Measurements from ENCODE around the gene PDLIM3. TPM values are rescaled to one million over a fixed set of nuclear protein-coding genes. Genes with fewer than 3 reads are reported as not detected.

PDLIM3 gene
- total and polyA plus RNA-seq, 9 of the 15 experiments (the other 6 are each of a cell fraction or from before 2014, with no cell fraction given), result 0.06 TPM; not detected in 8

DNA sequence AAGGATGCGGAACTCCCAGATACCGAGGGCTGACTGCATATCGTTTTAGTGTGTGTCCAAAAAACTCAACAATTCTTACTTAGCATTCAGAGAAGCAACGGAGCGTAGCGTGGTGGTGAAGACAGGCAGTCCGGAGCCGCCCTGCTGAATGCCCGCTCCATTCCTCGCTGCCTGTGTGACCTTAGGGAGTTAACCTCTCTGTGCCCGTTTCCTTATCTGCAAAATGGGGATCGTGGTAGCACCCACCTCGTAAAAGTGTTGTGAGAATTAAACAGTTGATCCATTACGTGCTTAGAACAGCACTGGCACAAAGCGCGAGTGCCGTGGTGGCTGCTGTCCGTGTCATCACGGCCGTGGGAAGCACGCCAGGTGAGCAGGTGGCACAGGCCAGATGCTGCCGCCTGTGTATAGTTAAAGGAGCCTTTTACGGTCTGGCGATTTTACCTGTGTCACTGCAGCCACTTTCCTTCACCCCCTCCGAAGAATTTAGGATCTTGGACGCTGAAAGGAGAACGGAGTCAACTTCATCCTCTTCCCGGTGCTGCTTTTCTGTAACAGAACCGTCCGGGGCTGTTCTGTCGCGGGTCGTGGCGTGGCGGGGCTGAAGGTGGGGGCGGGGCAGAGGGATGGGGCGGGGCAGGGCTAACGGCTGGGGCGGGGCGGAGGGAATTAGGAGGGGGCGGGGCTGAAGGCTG, 64.7 kb downstream of the PDLIM3 start (continued):
- no peak for TF ChIP-seq HBP1 (CRISPR knock-in tag; IDR thresholded peaks at IDR 0.05)
- no peak for TF ChIP-seq SREBF2 (CRISPR knock-in tag; IDR thresholded peaks at IDR 0.05)
- no peak for TF ChIP-seq TAF1 (IDR thresholded peaks at IDR 0.05; ENCODE audit: control insufficient read depth, extremely low read depth, insufficient read depth, low read length, severe bottlenecking)
- TF ChIP-seq BCOR (IDR thresholded peaks at IDR 0.05), result peak; percentile 70; the same call in 1 of the 2 replicates
- TF ChIP-seq, protein P1, sequence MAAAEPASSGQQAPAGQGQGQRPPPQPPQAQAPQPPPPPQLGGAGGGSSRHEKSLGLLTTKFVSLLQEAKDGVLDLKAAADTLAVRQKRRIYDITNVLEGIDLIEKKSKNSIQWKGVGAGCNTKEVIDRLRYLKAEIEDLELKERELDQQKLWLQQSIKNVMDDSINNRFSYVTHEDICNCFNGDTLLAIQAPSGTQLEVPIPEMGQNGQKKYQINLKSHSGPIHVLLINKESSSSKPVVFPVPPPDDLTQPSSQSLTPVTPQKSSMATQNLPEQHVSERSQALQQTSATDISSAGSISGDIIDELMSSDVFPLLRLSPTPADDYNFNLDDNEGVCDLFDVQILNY (CRISPR knock-in tag; IDR thresholded peaks at IDR 0.05), result no peak
- TF ChIP-seq, protein P2, sequence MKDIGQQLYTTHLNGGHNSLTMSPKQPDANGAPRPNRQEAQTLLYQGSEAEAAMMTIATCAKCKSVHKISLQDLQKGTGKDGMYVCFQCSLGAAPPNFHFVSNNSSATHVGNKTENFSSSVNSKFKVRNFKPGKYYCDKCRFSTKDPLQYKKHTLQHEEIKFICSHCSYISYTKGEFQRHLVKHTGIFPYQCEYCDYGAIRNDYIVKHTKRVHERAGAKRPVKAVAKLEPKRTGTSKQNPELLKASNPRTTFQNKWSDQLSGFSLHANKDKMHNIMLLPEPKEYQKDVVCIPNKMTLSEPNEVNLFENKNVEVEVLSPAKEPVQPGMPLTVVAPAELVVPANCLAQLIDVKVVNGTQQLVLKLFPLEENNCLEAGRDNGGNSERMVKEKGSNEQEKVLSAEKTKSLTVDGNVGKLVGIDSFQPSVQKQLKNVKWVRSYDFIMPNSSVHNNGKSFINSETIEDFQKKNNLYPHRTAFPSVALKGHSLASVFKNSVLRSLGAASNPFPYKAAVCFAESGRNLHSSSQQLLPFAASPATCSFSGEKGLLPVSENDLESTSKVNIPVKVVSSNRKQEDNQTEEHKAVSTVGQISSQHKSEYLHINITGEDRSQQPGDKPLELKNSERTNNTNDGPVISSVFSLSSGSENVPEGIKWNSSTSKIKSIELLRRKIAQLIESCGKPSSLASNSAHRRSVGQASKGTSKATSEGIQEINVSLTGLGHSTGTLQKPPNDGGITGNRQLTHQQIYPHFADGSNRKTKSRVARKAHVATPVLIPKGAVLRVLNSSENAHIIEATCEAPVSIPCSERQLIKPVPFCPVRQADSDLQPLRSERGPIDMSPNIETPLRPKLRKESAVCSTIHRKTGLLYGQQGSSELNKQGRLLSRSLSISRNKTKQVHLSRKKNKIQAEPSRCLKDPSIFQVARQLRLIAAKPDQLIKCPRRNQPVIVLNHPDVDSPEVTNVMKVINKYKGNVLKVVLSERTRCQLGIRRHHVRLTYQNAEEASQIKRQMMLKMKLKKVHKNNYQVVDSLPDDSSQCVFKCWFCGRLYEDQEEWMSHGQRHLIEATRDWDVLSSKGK (CRISPR knock-in tag; IDR thresholded peaks at IDR 0.05), result no peak
- TF ChIP-seq CREB3 (tag; conservative IDR thresholded peaks at IDR 0.05; ENCODE audit: low read depth), result no peak
- no peak for TF ChIP-seq TCFL5 (CRISPR knock-in tag; conservative IDR thresholded peaks at IDR 0.05)
- no peak for TF ChIP-seq MEIS2 (IDR thresholded peaks at IDR 0.05; ENCODE audit: partially characterized antibody)
- no peak for TF ChIP-seq MLX (CRISPR knock-in tag; conservative IDR thresholded peaks at IDR 0.05)
- TF ChIP-seq, protein P3, sequence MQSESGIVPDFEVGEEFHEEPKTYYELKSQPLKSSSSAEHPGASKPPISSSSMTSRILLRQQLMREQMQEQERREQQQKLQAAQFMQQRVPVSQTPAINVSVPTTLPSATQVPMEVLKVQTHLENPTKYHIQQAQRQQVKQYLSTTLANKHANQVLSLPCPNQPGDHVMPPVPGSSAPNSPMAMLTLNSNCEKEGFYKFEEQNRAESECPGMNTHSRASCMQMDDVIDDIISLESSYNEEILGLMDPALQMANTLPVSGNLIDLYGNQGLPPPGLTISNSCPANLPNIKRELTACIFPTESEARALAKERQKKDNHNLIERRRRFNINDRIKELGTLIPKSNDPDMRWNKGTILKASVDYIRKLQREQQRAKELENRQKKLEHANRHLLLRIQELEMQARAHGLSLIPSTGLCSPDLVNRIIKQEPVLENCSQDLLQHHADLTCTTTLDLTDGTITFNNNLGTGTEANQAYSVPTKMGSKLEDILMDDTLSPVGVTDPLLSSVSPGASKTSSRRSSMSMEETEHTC (IDR thresholded peaks at IDR 0.05), result no peak
- TF ChIP-seq ZNF263 (CRISPR knock-in tag; IDR thresholded peaks at IDR 0.05; ENCODE audit: borderline replicate concordance), result no peak
- TF ChIP-seq NFE2 (IDR thresholded peaks at IDR 0.05; ENCODE audit: low read depth), result 0 out of 2 replicates have a peak, but pooled peaks have one; percentile 2
- TF ChIP-seq, protein P4, sequence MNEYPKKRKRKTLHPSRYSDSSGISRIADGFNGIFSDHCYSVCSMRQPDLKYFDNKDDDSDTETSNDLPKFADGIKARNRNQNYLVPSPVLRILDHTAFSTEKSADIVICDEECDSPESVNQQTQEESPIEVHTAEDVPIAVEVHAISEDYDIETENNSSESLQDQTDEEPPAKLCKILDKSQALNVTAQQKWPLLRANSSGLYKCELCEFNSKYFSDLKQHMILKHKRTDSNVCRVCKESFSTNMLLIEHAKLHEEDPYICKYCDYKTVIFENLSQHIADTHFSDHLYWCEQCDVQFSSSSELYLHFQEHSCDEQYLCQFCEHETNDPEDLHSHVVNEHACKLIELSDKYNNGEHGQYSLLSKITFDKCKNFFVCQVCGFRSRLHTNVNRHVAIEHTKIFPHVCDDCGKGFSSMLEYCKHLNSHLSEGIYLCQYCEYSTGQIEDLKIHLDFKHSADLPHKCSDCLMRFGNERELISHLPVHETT (CRISPR knock-in tag; conservative IDR thresholded peaks at IDR 0.05 in 1 of 2, IDR thresholded peaks at IDR 0.05 in 1 of 2), result no peak
- no peak for TF ChIP-seq BACH1 (tag; IDR thresholded peaks at IDR 0.05)

Data from K562 (cell line).